Progenitor cell of endocrine pancreas (in vitro differentiated cells): Measurements from ENCODE around the gene ZNF438. TPM values are rescaled to one million over a fixed set of nuclear protein-coding genes. Genes with fewer than 3 reads are reported as not detected.

Experiments
- DNase-seq: peaks from one replicate; pipeline ENCODE4 v3.0.0; 2021; ENCODE audit warnings: low spot score; ENCODE audit not compliant: unreplicated experiment
- H3K27ac Mint-ChIP-seq: 2 replicates; pipeline ENCODE4 v1.8.0; 2021; ENCODE audit warnings: mild to moderate bottlenecking, moderate library complexity, mixed read lengths
- H3K27me3 Mint-ChIP-seq: 2 replicates; pipeline ENCODE4 v1.8.0; 2021; ENCODE audit warnings: mixed read lengths
- H3K36me3 Mint-ChIP-seq: 2 replicates; pipeline ENCODE4 v1.8.0; 2022; ENCODE audit warnings: mixed read lengths; ENCODE audit not compliant: insufficient read depth
- H3K4me1 Mint-ChIP-seq: 2 replicates; pipeline ENCODE4 v1.8.0; 2021; ENCODE audit warnings: low read depth, mixed read lengths
- H3K4me3 Mint-ChIP-seq: 2 replicates; pipeline ENCODE4 v1.8.0; 2021; ENCODE audit warnings: low read depth, mild to moderate bottlenecking, moderate library complexity, mixed read lengths
- H3K9me3 Mint-ChIP-seq: 2 replicates; pipeline ENCODE4 v1.8.0; 2021; ENCODE audit warnings: low read depth, mixed read lengths
- total RNA-seq: library from RNA; stranded (reverse); gene quantifications from 2 replicates; pipeline ENCODE4 v1.2.1, GENCODE V29; 2021
- TF ChIP-seq, protein P1 (sequence below): fragments of 200-600 bp; sonication (generic); IDR thresholded peaks from one replicate; pipeline ENCODE4 v1.5.0; 2021; ENCODE audit warnings: antibody characterized with exemption, mild to moderate bottlenecking; ENCODE audit not compliant: unreplicated experiment

The ZNF438 gene
- total RNA-seq, 1 donor from 2014 or later = 6.6 TPM

DNA sequence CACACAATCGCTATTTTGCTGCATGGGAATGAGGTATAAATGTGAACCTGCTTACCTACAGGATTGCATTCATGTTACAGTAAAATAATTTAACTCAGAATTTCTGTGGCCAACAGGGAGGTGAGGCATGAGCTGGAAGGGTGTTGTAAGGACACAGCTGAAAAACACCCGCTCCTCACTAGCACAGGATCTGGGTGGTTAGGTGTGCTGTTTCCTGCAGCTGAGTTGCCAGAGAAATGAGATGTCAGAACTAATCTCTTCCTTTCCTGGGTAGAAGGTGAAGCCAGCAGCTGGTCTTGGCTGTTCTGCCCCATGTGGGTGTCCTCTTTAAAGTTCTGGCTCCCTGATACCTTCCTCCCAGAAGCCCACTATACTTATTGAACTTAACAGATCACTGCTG lies 39.0 kb upstream of the ZNF438 start:
- peaks cover 7% of the 10 kb centered on the region for H3K27me3 Mint-ChIP-seq
- TF ChIP-seq, protein P1, sequence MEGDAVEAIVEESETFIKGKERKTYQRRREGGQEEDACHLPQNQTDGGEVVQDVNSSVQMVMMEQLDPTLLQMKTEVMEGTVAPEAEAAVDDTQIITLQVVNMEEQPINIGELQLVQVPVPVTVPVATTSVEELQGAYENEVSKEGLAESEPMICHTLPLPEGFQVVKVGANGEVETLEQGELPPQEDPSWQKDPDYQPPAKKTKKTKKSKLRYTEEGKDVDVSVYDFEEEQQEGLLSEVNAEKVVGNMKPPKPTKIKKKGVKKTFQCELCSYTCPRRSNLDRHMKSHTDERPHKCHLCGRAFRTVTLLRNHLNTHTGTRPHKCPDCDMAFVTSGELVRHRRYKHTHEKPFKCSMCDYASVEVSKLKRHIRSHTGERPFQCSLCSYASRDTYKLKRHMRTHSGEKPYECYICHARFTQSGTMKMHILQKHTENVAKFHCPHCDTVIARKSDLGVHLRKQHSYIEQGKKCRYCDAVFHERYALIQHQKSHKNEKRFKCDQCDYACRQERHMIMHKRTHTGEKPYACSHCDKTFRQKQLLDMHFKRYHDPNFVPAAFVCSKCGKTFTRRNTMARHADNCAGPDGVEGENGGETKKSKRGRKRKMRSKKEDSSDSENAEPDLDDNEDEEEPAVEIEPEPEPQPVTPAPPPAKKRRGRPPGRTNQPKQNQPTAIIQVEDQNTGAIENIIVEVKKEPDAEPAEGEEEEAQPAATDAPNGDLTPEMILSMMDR = no peak
- H3K4me1 Mint-ChIP-seq = peaks cover 5% of the 10 kb centered on the region
- DNase-seq = no peak
- H3K27ac Mint-ChIP-seq = no peak overlapping the region
- H3K4me3 Mint-ChIP-seq = no peak overlapping the region
- H3K36me3 Mint-ChIP-seq = no peaks in the 10 kb centered on the region
- no peaks in the 10 kb centered on the region for H3K9me3 Mint-ChIP-seq

DNA sequence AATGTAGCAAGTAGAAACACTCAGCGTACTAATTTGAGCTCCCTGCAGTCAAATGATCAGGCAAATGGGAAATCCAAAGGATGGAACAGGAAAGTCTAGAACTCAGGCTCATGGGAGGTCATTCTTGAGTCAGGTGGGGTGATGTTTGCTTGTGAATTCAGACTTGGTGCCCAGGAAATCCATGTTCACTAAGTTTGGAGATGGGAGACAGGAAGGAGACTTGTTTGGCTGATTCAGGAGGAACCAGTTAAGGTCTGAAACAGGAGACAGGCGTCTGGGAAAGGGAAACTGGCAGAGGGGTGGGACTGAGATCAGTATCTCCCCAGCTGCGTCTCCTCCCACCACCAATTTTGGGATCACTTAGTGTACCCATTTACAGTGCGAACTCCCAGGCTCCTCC lies 38.4 kb upstream of the ZNF438 start:
- no peak for DNase-seq
- no peak overlapping the region for H3K4me3 Mint-ChIP-seq
- no peaks in the 10 kb centered on the region for H3K9me3 Mint-ChIP-seq
- TF ChIP-seq, protein P1 = no peak
- H3K4me1 Mint-ChIP-seq = peaks cover 5% of the 10 kb centered on the region
- H3K27me3 Mint-ChIP-seq = peaks cover 7% of the 10 kb centered on the region
- H3K36me3 Mint-ChIP-seq = no peaks in the 10 kb centered on the region
- no peak overlapping the region for H3K27ac Mint-ChIP-seq

DNA sequence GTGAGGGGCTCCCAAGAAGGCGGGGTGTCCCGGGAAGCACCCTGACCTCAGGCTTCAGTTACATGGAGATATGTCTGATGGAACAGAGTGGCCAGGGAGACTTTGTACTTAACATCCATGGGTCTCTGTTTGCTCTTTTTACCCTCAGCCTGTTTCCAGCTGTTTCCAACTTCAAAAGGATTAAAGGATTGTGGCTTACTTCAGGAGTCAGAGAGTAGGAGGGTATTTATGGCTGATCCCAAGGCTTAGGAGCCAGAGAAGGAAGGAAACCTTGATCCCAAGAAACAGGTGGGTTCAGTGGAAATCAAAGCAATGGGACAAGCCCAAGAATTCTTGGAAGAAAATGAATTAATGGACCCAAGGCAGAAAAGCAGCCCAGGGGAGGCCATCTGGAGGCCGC lies 37.7 kb upstream of the ZNF438 start:
- H3K36me3 Mint-ChIP-seq = no peaks in the 10 kb centered on the region
- TF ChIP-seq, protein P1 = no peak
- no peaks in the 10 kb centered on the region for H3K9me3 Mint-ChIP-seq
- H3K4me3 Mint-ChIP-seq = no peak overlapping the region
- peaks cover 7% of the 10 kb centered on the region for H3K27me3 Mint-ChIP-seq
- DNase-seq = no peak
- peaks cover 2% of the 10 kb centered on the region for H3K4me1 Mint-ChIP-seq
- no peak overlapping the region for H3K27ac Mint-ChIP-seq

DNA sequence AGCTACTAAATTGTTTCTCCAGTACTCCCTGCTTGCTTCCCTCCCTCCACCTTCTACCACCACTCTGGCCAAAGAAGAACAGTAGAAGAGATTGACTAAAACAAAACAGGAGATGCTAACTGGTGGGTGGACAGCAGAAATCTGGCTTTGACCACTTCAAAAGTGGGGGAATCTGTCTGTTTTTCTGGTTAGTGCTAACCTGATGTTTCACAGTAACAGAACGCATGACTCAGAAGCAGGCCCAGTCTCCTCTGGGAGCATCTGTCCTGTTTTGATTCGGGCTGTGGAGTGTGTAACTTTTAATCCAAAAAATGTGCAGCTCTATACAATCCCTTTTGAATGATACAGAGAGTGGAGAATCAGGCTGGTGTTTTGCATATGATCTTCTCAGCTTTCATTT lies 32.7 kb upstream of the ZNF438 start:
- DNase-seq = no peak
- Mint-ChIP-seq H3K9me3 (peaks cover 3% of the 10 kb centered on the region), H3K4me1 (no peaks in the 10 kb centered on the region), H3K4me3 (no peak overlapping the region), H3K36me3 (no peaks in the 10 kb centered on the region), H3K27ac (no peak overlapping the region), H3K27me3 (peaks cover 6% of the 10 kb centered on the region)
- TF ChIP-seq, protein P1 = no peak

DNA sequence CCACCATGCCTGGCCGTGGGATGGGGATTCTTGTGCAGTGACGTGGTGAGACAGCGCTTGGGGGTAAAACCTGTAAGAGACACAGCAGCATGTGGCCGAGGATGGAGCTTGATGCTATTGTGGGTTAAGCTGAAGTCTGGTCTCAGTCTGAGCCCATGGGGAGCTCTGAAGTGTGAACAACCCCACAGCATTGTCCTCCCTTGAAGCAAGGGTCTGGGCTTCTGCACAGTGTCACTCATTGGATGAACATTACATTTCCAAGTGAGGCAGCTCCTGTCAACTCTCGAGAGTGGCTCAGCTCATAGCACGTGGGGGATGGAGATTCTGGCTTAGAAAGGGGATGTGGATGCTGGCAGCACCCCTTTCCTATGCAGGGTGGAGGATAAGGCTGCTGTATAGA lies 32.2 kb upstream of the ZNF438 start:
- H3K9me3 Mint-ChIP-seq = peaks cover 4% of the 10 kb centered on the region
- no peaks in the 10 kb centered on the region for H3K4me1 Mint-ChIP-seq
- no peaks in the 10 kb centered on the region for H3K36me3 Mint-ChIP-seq
- no peak for DNase-seq
- H3K27me3 Mint-ChIP-seq = peaks cover under 1% of the 10 kb centered on the region
- H3K4me3 Mint-ChIP-seq = no peak overlapping the region
- H3K27ac Mint-ChIP-seq = no peak overlapping the region
- TF ChIP-seq, protein P1 = no peak
